Right atrium auricular region (tissue), 2 donors: ENCODE measurements around the gene BPIFA2. TPM values are rescaled to one million over a fixed set of nuclear protein-coding genes. Genes with fewer than 3 reads are reported as not detected.

Experiments
- DNase-seq: peaks from one replicate; pipeline ENCODE4 v3.0.0-alpha.2; 2019; ENCODE audit warnings: low spot score
- H3K27ac ChIP-seq, 2 donors: fragments of 200-600 bp; sonication (generic); 1 replicate in 1 of 2; 2 replicates in 1 of 2; pipeline ENCODE4 v1.5.1; 2016 to 2019
- H3K27me3 ChIP-seq, 2 donors: fragments of 200-600 bp; sonication (generic); one replicate each; pipeline versions ENCODE4 v1.5.1 to v1.6.0; 2017 to 2019
- H3K36me3 ChIP-seq: fragments of 200-600 bp; sonication (generic); one replicate; pipeline ENCODE4 v1.5.1; 2016
- H3K4me1 ChIP-seq, 2 donors: fragments of 200-600 bp; sonication (generic); one replicate each; pipeline versions ENCODE4 v1.5.1 to v1.6.0; 2017 to 2019
- H3K4me3 ChIP-seq, 2 donors: fragments of 200-600 bp; sonication (generic); 1 replicate in 1 of 2; 2 replicates in 1 of 2; pipeline ENCODE4 v1.5.1; 2017 to 2019; ENCODE audit warnings: mild to moderate bottlenecking in 1 of 2, moderate library complexity in 1 of 2
- H3K9me3 ChIP-seq, 2 donors: fragments of 200-600 bp; sonication (generic); one replicate each; pipeline ENCODE4 v1.5.1; 2019
- total RNA-seq, 2 donors: library from RNA; depleted of rRNA; stranded (reverse); fragments of >200 nt; gene quantifications; one replicate each; pipeline ENCODE4 v1.1.0, GENCODE V29; 2016
- TF ChIP-seq, protein P1 (sequence below), 2 donors: fragments of 200-600 bp; sonication (generic); IDR thresholded peaks; one replicate each; pipeline ENCODE4 v1.5.1; 2019; ENCODE audit warnings: antibody characterized with exemption in 2 of 2

The BPIFA2 gene
- total RNA-seq, 2 donors from 2014 or later = not detected

DNA sequence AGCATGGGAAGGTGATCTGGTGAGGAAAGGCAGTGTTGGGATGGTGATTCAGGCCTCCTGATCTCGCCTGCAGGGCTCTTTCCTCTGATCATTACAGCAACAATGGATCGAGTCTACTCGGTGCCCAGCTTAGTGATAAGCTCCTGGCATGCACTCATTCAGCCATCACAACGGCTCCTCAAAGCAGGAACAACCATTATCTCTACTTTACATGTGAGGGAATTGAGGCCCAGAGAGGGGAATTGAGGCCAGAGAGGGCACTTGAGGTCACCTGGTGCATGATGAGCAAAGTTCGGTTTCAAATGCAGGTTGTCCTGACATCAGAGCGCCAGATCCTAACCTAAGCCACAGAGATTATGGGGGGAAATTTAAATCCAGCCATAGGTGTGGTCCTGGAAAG is 42.0 kb upstream of the BPIFA2 start:
- H3K27me3 ChIP-seq = no peaks in the 10 kb centered on the region
- H3K36me3 ChIP-seq = no peaks in the 10 kb centered on the region
- no peaks in the 10 kb centered on the region for H3K9me3 ChIP-seq
- no peak for DNase-seq
- H3K27ac ChIP-seq = no peak overlapping the region
- no peaks in the 10 kb centered on the region for H3K4me1 ChIP-seq
- H3K4me3 ChIP-seq = no peak overlapping the region
- TF ChIP-seq, protein P1, sequence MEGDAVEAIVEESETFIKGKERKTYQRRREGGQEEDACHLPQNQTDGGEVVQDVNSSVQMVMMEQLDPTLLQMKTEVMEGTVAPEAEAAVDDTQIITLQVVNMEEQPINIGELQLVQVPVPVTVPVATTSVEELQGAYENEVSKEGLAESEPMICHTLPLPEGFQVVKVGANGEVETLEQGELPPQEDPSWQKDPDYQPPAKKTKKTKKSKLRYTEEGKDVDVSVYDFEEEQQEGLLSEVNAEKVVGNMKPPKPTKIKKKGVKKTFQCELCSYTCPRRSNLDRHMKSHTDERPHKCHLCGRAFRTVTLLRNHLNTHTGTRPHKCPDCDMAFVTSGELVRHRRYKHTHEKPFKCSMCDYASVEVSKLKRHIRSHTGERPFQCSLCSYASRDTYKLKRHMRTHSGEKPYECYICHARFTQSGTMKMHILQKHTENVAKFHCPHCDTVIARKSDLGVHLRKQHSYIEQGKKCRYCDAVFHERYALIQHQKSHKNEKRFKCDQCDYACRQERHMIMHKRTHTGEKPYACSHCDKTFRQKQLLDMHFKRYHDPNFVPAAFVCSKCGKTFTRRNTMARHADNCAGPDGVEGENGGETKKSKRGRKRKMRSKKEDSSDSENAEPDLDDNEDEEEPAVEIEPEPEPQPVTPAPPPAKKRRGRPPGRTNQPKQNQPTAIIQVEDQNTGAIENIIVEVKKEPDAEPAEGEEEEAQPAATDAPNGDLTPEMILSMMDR (IDR thresholded peaks at IDR 0.05) = no peak

DNA sequence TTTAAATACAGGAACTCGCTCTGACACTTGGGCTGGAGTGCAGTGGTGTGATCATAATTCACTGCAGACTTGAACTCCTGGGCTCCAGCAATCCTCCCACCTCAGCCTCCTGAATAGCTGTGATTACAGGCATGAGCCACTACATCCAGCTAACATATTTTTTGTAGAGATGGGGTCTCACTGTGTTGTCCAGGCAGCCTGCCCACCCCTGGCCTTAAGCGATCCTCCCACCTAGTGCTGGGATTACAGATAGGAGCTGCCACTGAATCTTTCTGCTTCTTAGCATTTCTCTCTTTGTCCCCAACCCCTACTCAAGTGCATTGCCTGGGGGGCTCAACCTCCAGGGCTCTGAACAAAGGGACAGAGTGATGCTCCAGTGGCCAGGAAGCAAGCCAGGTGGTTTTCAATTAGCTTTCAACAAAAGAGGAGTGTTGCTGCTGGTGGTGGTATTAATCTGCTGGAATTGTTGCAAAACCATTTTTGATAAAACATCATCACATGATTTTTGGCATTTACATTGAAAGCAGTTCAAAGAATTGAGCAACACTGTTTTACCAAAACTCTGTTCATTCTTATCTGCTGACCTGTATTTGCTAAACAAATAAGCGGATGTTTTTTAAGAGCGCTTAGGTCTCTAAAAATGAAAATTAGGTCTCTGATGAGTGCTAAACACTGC is 40.4 kb upstream of the BPIFA2 start:
- Histone ChIP-seq H3K27ac (no peak overlapping the region), H3K9me3 (no peaks in the 10 kb centered on the region), H3K4me3 (no peak overlapping the region), H3K36me3 (no peaks in the 10 kb centered on the region), H3K27me3 (no peaks in the 10 kb centered on the region), H3K4me1 (no peaks in the 10 kb centered on the region)
- DNase-seq = peak; percentile 55
- TF ChIP-seq, protein P1 (IDR thresholded peaks at IDR 0.05) = no peak

DNA sequence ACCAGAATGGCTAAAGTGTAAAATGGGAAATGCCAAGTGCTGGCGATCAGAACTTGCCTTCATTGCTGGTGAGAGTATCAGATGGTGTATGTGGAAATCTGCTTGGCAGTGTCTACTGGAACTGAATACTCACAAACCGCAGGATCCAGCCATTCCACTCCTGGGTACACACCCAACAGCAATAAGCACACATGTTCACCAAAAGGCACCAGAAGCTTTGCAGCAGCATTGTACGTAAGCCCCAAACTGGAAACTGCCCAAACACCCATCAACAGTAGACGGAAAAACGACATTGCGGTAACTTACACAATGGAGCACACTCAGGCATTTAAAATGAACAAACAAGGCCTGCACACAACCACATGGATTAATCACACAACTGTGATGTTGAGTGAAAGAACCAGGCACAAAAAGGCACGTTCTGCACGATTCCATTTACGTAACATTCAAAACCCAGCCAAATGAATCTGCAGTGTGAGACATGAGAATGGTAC is 37.3 kb upstream of the BPIFA2 start:
- Histone ChIP-seq H3K27me3 (no peaks in the 10 kb centered on the region), H3K9me3 (no peaks in the 10 kb centered on the region), H3K27ac (no peak overlapping the region), H3K4me3 (no peak overlapping the region), H3K4me1 (no peaks in the 10 kb centered on the region), H3K36me3 (no peaks in the 10 kb centered on the region)
- DNase-seq = peak; percentile 64
- TF ChIP-seq, protein P1 (IDR thresholded peaks at IDR 0.05) = no peak

DNA sequence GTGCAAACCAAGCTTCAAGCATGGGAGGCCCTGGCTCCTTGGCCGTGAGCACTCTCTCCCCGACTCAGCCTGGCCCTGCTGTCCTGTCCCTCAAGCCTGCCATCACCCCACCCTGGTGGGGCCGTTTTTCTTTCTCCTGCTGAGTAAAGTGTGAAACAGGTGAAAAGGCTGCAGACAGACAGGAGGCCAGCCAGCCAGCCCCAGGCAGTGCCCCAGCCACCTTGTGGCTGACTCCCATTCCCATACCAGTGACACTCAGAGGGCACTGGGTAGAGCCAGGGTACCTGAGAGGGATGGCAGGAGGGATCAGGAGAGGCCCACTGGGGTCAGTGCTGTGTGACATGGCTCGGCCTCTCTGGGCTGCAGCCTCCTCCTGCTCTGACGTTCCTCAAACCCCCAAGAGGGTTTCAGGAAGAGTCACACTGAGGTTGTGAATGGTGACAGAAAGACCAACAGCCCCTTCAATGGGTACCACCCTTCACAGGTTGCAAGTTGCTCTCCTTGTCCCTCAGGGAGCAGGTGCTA is 35.9 kb upstream of the BPIFA2 start:
- no peaks in the 10 kb centered on the region for H3K9me3 ChIP-seq
- H3K27ac ChIP-seq = no peak overlapping the region
- DNase-seq = peak; percentile 47
- no peak overlapping the region for H3K4me3 ChIP-seq
- TF ChIP-seq, protein P1 (IDR thresholded peaks at IDR 0.05) = no peak
- H3K4me1 ChIP-seq = no peaks in the 10 kb centered on the region
- H3K27me3 ChIP-seq = no peaks in the 10 kb centered on the region
- no peaks in the 10 kb centered on the region for H3K36me3 ChIP-seq

DNA sequence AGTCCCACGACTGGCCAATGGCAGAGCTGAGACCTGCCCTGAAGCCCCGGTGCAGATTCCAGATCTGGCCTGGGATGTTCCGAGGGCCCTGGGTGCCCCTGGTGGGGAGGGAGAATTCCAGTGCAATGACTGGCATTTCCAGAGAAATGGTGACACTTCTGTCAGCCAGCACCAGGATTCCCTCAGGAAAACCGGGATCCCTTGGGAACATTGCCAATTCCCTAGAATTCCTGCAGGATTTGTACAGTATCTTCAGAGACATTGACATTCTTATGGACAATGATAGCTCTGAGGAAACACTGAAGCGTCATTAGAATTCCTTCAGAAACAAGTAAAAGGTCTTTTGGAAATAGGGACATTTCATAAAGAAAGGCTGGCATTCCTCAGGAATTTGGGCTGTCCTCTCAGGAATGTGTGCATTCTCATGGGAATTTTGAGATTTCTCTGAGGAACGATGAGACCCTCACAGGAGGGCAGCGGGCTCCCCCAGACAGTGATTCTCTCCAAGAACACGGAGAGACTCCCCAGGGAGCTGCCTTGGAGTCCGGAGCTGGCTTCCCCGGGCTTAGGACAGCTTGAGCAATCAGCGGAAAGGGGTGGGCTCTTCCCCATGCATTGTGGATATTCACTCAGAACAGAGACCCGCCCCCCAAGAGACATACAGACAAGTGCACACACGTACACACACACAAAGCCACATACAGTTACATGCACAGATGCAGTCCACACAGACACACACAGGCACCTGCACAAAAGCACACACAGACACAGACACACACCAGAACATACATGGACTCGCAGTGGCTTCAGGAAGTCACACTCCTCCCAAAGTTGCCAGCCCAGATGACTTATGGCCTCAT is 35.2 kb upstream of the BPIFA2 start:
- H3K27ac ChIP-seq = no peak overlapping the region
- DNase-seq = peak; percentile 58
- no peaks in the 10 kb centered on the region for H3K36me3 ChIP-seq
- TF ChIP-seq, protein P1 (IDR thresholded peaks at IDR 0.05) = no peak
- H3K27me3 ChIP-seq = no peaks in the 10 kb centered on the region
- H3K9me3 ChIP-seq = no peaks in the 10 kb centered on the region
- H3K4me1 ChIP-seq = no peaks in the 10 kb centered on the region
- H3K4me3 ChIP-seq = no peak overlapping the region
